ENCODE results near the gene IRF7. TPM values are rescaled to one million over a fixed set of nuclear protein-coding genes. Genes with fewer than 3 reads are reported as not detected.

Gene IRF7
- total RNA-seq, 6 experiments from 2014 or later: 27.3 to 72.8 (median 47.7) TPM

DNA sequence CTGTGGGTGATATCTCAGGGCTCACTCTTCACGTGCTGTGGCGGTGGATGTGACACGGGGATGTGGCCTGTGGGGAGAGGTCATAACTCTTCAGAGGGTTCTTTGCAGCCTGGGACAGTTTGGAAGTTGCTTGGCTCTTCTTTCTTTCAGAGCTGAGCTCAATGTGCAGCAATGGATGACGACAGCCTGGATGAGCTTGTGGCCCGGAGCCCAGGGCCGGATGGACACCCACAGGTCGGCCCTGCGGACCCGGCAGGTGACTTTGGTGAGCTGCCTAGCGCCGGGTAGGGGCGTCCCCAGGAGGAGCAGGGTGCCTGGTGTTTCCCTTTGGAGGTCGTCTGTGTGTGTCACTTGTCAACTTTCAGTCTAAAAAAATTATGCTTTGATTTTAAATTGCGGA, 34.4 kb downstream of the IRF7 start:
- TF ChIP-seq POLR2A (IDR thresholded peaks at IDR 0.05): no peak
- TF ChIP-seq, protein P1, sequence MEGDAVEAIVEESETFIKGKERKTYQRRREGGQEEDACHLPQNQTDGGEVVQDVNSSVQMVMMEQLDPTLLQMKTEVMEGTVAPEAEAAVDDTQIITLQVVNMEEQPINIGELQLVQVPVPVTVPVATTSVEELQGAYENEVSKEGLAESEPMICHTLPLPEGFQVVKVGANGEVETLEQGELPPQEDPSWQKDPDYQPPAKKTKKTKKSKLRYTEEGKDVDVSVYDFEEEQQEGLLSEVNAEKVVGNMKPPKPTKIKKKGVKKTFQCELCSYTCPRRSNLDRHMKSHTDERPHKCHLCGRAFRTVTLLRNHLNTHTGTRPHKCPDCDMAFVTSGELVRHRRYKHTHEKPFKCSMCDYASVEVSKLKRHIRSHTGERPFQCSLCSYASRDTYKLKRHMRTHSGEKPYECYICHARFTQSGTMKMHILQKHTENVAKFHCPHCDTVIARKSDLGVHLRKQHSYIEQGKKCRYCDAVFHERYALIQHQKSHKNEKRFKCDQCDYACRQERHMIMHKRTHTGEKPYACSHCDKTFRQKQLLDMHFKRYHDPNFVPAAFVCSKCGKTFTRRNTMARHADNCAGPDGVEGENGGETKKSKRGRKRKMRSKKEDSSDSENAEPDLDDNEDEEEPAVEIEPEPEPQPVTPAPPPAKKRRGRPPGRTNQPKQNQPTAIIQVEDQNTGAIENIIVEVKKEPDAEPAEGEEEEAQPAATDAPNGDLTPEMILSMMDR (IDR thresholded peaks at IDR 0.05): no peak
- Histone ChIP-seq H3K36me3 (peaks cover 0 to 25% (median 8%) of the 10 kb centered on the region in 4 donors), H3K4me3 (no peak overlapping the region), H3K9me3 (no peaks in the 10 kb centered on the region), H3K27me3 (no peaks in the 10 kb centered on the region), H3K27ac (peak overlapping the region in 1 of 3 donors; percentile 18), H3K4me1 (peaks cover 0 to 52% (median 28%) of the 10 kb centered on the region in 4 donors)
- peak; percentile 75 to 78 (median 78) for DNase-seq
- intact Hi-C loops (cut with DNase I): no loop called here
- ATAC-seq: peak; percentile 44 to 69 (median 48)
- 21% methylated on average over 6 of the region's 14 CpGs for WGBS (ENCODE audit: insufficient coverage, low coverage, low lambda C conversion rate, missing lambda C conversion rate)

DNA sequence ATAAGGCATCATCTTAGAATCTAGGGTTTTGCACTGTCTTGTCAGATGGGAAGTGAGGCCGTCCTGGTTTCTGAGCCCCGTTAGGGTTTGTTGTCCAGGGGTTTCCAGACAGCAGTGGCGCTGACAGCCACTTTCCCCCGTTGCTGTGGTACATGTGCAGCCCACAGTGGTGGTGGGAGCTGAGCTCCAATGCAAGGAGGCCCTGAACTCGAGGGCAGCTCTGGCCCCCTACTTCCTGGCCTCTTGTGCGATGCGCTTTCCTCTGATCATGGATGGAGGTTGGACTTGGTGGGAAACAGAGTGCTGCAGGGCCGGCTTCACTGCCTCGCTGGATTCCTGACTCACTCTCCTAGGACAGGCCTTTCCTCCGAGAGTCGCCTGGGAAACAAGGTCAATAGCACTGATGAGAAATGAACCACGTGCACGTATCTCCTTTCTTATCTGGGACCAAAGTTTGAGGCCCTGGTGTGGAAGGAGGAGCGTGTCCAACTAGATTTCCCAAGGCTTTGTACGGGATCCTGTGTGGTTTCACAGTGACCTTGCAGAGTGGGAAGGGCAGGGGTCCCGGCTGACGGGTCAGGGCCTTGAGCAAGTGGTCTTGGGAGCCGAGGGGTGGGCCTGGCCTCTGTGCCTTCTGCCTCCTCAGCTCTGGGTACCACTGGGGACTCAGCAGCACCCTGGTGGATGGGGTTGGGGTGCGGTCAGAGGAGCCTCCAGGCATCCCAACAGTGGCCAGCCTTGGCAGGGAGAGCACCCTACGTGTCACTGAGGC, 35.7 kb downstream of the IRF7 start:
- Histone ChIP-seq H3K9me3 (no peaks in the 10 kb centered on the region), H3K4me3 (no peak overlapping the region), H3K27ac (peak overlapping the region in 1 of 3 donors; percentile 38), H3K36me3 (peaks cover 0 to 25% (median 8%) of the 10 kb centered on the region in 4 donors), H3K27me3 (no peaks in the 10 kb centered on the region), H3K4me1 (peaks cover 2 to 50% (median 24%) of the 10 kb centered on the region in 4 donors)
- TF ChIP-seq, protein P1 (IDR thresholded peaks at IDR 0.05): no peak
- TF ChIP-seq POLR2A (IDR thresholded peaks at IDR 0.05): no peak
- 19% methylated on average over 5 of the region's 20 CpGs for WGBS (ENCODE audit: insufficient coverage, low coverage, low lambda C conversion rate, missing lambda C conversion rate)
- DNase-seq (peak in 1 of 3 donors; percentile 62), ATAC-seq (peak; percentile 1 to 32 (median 24))
- intact Hi-C loops (cut with DNase I): no loop called here

- peak; percentile 8 to 37 (median 28) for ATAC-seq
- Histone ChIP-seq H3K36me3 (peaks cover 0 to 15% (median 4%) of the 10 kb centered on the region in 4 donors), H3K4me3 (peak overlapping the region; percentile 85 to 95 (median 95)), H3K9me3 (no peaks in the 10 kb centered on the region), H3K27me3 (no peaks in the 10 kb centered on the region), H3K27ac (peak overlapping the region in 1 of 3 donors; percentile 98), H3K4me1 (peaks cover 2 to 58% (median 24%) of the 10 kb centered on the region in 4 donors)
- WGBS (ENCODE audit: insufficient coverage, low coverage, low lambda C conversion rate, missing lambda C conversion rate): 32% methylated on average over 9 of the region's 21 CpGs
- peak; percentile 38 to 80 (median 73) for DNase-seq
- intact Hi-C loops (cut with DNase I): no loop called here
- TF ChIP-seq, protein P1 (IDR thresholded peaks at IDR 0.05): no peak
- no peak for TF ChIP-seq POLR2A (IDR thresholded peaks at IDR 0.05)
Measured at GRCh38 chr11:578276-579035, 37.3 kb downstream of the IRF7 start.

GRCh38 chr11:577611-577894, 38.2 kb downstream of the IRF7 start:
- intact Hi-C loops (cut with DNase I): no loop called here
- TF ChIP-seq POLR2A (IDR thresholded peaks at IDR 0.05): no peak
- TF ChIP-seq, protein P1 (IDR thresholded peaks at IDR 0.05): no peak
- Histone ChIP-seq H3K27ac (peak overlapping the region in 1 of 3 donors; percentile 98), H3K4me1 (peaks cover 2 to 65% (median 24%) of the 10 kb centered on the region in 4 donors), H3K36me3 (peaks cover 0 to 8% (median 4%) of the 10 kb centered on the region in 4 donors), H3K27me3 (no peaks in the 10 kb centered on the region), H3K4me3 (peak overlapping the region; percentile 85 to 95 (median 95)), H3K9me3 (no peaks in the 10 kb centered on the region)
- no peak for ATAC-seq
- WGBS (ENCODE audit: insufficient coverage, low coverage, low lambda C conversion rate, missing lambda C conversion rate): 17% methylated on average over 2 of the region's 6 CpGs
- DNase-seq: no peak
